Adrenal gland (tissue), 12 donors: ENCODE measurements around the gene TSPO. TPM values are rescaled to one million over a fixed set of nuclear protein-coding genes. Genes with fewer than 3 reads are reported as not detected.

Experiments used
- DNase-seq, 7 donors: peaks; one replicate each; pipeline ENCODE4 v3.0.0-alpha.2; 2019 to 2020
- H3K27ac ChIP-seq, 5 donors: fragments of 200-600 bp; sonication (generic) in 4 of 5; 1 replicate in 3 of 5; 2 replicates in 2 of 5; pipeline versions ENCODE4 v1.5.1 to v1.8.0; 2016 to 2020; ENCODE audit warnings: mild to moderate bottlenecking in 1 of 5
- H3K27me3 ChIP-seq: fragments of 200-600 bp; 2 replicates; pipeline ENCODE4 v1.8.0; 2021
- H3K36me3 ChIP-seq, 2 donors: fragments of 200-600 bp; replicated peaks in 1 of 2; 1 replicate in 1 of 2; 2 replicates in 1 of 2; pipeline versions ENCODE4 v1.5.1 to v1.8.0; 2018 to 2022
- H3K4me1 ChIP-seq, 2 donors: fragments of 200-600 bp; replicated peaks in 1 of 2; 1 replicate in 1 of 2; 2 replicates in 1 of 2; pipeline versions ENCODE4 v1.5.1 to v1.8.0; 2018 to 2021
- H3K4me3 ChIP-seq, 4 donors: fragments of 200-600 bp; sonication (generic) in 3 of 4; one replicate each; pipeline ENCODE4 v1.5.1; 2016 to 2018
- H3K9me3 ChIP-seq, 3 donors: fragments of 200-600 bp; sonication (generic) in 1 of 3; replicated peaks in 1 of 3; 1 replicate in 2 of 3; 2 replicates in 1 of 3; pipeline versions ENCODE4 v1.5.1 to v1.8.0; 2016 to 2021
- POLR2A ChIP-seq, 2 donors: fragments of 450-650 bp; IDR thresholded peaks; one replicate each; pipeline ENCODE4 v1.6.1; 2017; ENCODE audit warnings: antibody characterized with exemption in 2 of 2, mild to moderate bottlenecking in 2 of 2, moderate library complexity in 1 of 2
- WGBS, 4 donors: extraction: QIAGEN DNeasy Blood & Tissue Kit in 2 of 4; methylation state at CpG; one replicate each; pipeline versions ENCODE4 v1.1.5 to v1.1.7; 2013 to 2017; 5-methylcytosine and 5-hydroxymethylcytosine counted together
- intact Hi-C, 2 donors: fragments of 100-400 bp; cut with DNase I; formaldehyde crosslinking; loops; one replicate each; pipeline versions ENCODE4 v1.14.1 to v1.15.0; 2022 to 2023
- polyA plus RNA-seq, 3 donors: library from polyadenylated mRNA; stranded (reverse); fragments of 200-250 nt in 2 of 3; fragments of 350-450 nt in 1 of 3; fragmentation: Illumina TruSeq in 1 of 3; extraction: RNeasy Lipid Tissue Mini Kit (QIAGEN cat#74804) in 1 of 3; gene quantifications; one replicate each; pipeline ENCODE4 v1.2.3, GENCODE V29; 2013 to 2014
- total RNA-seq, 9 donors: library from RNA; depleted of rRNA in 4 of 9; stranded (reverse); fragments of >200 nt in 4 of 9; fragments of 120-200 nt in 1 of 9; fragmentation: NEBNext Ultra II Directional in 1 of 9; extraction: Animal tissue kit (Norgen Biotek cat#: 25700) in 1 of 9; gene quantifications; one replicate each; pipeline versions ENCODE4 v1.1.0 to v1.2.4, GENCODE V29; 2013 to 2023
- TF ChIP-seq, protein P1 (sequence below), 6 experiments: fragments of 450-650 bp in 4 of 6; fragments of 200-600 bp in 2 of 6; sonication (generic) in 1 of 6; IDR thresholded peaks; 1 replicate in 5 of 6; 2 replicates in 1 of 6; pipeline versions ENCODE4 v1.5.1 to v1.8.0; 2016 to 2021; ENCODE audit warnings: antibody characterized with exemption in 6 of 6, mild to moderate bottlenecking in 2 of 6, moderate library complexity in 1 of 6
- donor health status: healthy with polysubstance abuse.
- donor health status: Bipolar disorder and iron deficiency.
- donor health status: DM: yes; HTN: yes; CAD: no.
- donor health status: DM: no; HTN: no; CAD: no.
- donor health status: DM: no; HTN: no; CAD: no.
- donor health status: DM: yes; HTN: yes; CAD: no.

The TSPO gene
- total and polyA plus RNA-seq, 12 donors = 7.8 to 881 (median 229) TPM

DNA sequence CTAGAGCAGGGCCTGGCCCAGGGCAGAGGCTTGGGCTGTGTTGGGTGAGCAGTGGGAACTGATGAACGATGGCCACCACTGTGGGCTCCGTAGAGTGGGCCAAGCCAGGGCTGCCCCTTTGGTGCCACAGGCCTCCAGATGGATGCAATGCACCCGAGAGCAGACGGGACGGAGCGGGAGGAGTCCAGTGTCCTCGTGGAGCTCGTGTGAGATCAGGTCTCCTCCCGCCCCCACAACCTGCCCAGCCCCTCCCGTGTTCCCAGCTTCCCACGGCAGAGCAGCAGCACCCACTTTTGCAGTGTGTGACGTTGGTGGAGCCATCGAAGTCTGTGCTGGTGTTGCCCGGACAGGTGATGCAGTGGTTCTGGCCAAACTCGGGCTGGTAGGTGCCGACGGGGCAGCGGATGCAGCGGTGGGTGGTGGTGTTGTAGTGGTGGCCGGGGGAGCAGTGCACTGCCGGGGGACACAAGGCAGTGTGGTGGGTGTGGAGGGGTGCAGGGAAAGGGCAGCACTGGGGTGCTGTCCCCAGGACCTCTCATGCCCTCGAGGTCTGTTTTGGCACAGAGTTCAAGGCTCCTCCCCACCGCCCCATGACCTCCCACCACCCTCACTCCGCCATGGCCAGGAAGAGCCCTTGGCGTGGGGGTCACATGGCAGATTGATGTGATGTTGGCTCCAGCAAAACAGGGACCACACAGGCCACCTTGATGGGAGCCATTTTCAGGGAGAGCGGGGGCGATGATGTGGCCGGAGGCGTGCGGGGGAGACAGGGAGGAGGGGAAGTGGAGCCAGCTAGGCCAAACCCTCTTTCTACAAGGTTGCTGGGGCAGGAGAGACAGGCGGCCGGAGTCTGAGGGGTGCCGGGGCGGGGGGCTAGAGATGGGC lies 59.5 kb downstream of the TSPO start:
- DNase-seq = no peak
- H3K4me1 ChIP-seq = no peaks in the 10 kb centered on the region
- H3K27me3 ChIP-seq = no peaks in the 10 kb centered on the region
- intact Hi-C loops = no loop called here
- WGBS, 4 donors = 89 to 94% (median 91%) methylated on average over 27 to 34 of the region's 34 CpGs
- TF ChIP-seq, protein P1, sequence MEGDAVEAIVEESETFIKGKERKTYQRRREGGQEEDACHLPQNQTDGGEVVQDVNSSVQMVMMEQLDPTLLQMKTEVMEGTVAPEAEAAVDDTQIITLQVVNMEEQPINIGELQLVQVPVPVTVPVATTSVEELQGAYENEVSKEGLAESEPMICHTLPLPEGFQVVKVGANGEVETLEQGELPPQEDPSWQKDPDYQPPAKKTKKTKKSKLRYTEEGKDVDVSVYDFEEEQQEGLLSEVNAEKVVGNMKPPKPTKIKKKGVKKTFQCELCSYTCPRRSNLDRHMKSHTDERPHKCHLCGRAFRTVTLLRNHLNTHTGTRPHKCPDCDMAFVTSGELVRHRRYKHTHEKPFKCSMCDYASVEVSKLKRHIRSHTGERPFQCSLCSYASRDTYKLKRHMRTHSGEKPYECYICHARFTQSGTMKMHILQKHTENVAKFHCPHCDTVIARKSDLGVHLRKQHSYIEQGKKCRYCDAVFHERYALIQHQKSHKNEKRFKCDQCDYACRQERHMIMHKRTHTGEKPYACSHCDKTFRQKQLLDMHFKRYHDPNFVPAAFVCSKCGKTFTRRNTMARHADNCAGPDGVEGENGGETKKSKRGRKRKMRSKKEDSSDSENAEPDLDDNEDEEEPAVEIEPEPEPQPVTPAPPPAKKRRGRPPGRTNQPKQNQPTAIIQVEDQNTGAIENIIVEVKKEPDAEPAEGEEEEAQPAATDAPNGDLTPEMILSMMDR (IDR thresholded peaks at IDR 0.05) = no peak
- no peak for TF ChIP-seq POLR2A (IDR thresholded peaks at IDR 0.05)
- no peaks in the 10 kb centered on the region for H3K9me3 ChIP-seq
- H3K27ac ChIP-seq = no peak overlapping the region
- no peaks in the 10 kb centered on the region for H3K36me3 ChIP-seq
- H3K4me3 ChIP-seq = no peak overlapping the region

DNA sequence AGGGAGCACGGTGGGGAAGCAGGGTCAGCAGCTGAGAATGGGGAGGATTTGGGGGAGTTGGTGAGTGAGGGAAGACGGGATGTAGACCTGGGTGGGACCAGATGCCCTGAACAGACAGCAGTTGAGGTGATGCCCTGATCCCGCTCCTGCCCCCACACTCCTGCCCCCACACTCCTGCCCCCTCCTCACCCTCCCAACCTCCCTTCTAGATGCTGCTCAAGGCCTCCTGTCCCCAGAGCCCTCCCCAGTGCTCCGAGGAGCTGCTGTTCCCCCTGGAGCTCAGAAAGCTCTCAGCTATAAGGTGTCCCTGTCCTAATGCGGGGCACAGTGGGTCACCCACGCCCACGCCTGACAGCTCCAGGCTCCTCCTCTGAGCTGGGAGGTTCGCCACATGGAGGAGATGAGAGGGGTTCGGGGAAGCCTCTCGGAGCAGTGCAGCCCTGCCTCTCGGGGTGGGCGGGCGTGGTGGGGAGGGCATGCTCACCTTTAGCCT lies 60.6 kb downstream of the TSPO start:
- no peak for DNase-seq
- no peaks in the 10 kb centered on the region for H3K9me3 ChIP-seq
- intact Hi-C loops = no loop called here
- 87 to 100% (median 91%) methylated on average over 2 to 13 of the region's 13 CpGs for WGBS, 4 donors
- no peaks in the 10 kb centered on the region for H3K4me1 ChIP-seq
- H3K36me3 ChIP-seq = no peaks in the 10 kb centered on the region
- TF ChIP-seq POLR2A (IDR thresholded peaks at IDR 0.05) = no peak
- TF ChIP-seq, protein P1 (IDR thresholded peaks at IDR 0.05) = no peak
- H3K4me3 ChIP-seq = no peak overlapping the region
- no peak overlapping the region for H3K27ac ChIP-seq
- no peaks in the 10 kb centered on the region for H3K27me3 ChIP-seq

DNA sequence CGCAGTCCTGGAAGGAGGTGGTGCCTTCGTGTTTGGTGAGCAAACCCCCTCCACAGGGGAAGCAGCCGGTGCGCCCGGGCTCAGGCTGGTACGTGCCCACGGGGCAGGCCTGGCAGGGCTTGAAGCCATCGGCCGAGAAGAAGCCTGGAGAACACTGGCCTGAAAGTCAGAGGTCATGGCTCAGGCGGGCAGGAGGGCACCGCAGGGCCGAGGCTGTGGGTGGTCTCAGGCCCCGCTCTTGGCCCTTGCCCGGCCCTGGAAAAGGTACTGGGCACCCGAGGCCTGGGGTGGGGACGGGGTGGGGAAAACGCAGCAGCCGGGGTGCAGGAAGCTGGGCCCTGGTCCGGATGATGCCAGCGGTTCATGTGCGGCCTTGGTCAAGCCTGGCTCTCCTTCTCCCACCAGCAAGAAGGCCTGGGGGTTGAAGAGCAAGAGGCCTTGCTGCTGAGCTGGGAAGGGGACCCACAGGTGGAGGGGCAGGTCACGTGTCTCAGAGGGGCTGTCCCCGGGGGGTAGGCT lies 61.1 kb downstream of the TSPO start:
- WGBS, 4 donors = 85 to 94% (median 92%) methylated on average over 2 to 23 of the region's 23 CpGs
- H3K27ac ChIP-seq = no peak overlapping the region

More for the DNA sequence above, 61.1 kb downstream of the TSPO start:
- Histone ChIP-seq H3K36me3 (no peaks in the 10 kb centered on the region), H3K9me3 (no peaks in the 10 kb centered on the region), H3K4me3 (no peak overlapping the region), H3K4me1 (no peaks in the 10 kb centered on the region), H3K27me3 (no peaks in the 10 kb centered on the region)
- TF ChIP-seq, protein P1 (IDR thresholded peaks at IDR 0.05) = no peak
- no peak for TF ChIP-seq POLR2A (IDR thresholded peaks at IDR 0.05)
- intact Hi-C loops = no loop called here
- no peak for DNase-seq

Other genes with a start within 250 kb of the TSPO start
- gene PACSIN2, start 136.4 kb upstream of the TSPO start, total RNA-seq = 100 to 1,000 TPM in 6 of 9 donors, 10 to 100 TPM in 3; 77.9 to 186 (median 123) TPM
- gene PACSIN2, start 136.4 kb upstream of the TSPO start, polyA plus RNA-seq = 100 to 1,000 TPM in 1 of 3 donors, 10 to 100 TPM in 2; 29.8 to 152 (median 36.5) TPM
- gene TTLL1, start 62.2 kb upstream of the TSPO start, total RNA-seq = 10 to 100 TPM in 3 of 9 donors, 1 to 10 TPM in 6; 5.8 to 14.1 (median 8.5) TPM
- 10 to 100 TPM in 1 of 3 donors, 1 to 10 TPM in 2; 5.0 to 12.9 (median 7.0) TPM for gene TTLL1, start 62.2 kb upstream of the TSPO start, polyA plus RNA-seq
- gene BIK, start 40.8 kb upstream of the TSPO start, total RNA-seq = 1 to 10 TPM; 1.7 to 7.4 (median 2.9) TPM
- gene BIK, start 40.8 kb upstream of the TSPO start, polyA plus RNA-seq = 1 to 10 TPM in 2 of 3 donors, not detected in 1; 3.1 to 3.4 TPM
- 10 to 100 TPM; 23.1 to 92.9 (median 28.6) TPM for gene MCAT, start 8.2 kb upstream of the TSPO start, total RNA-seq
- gene MCAT, start 8.2 kb upstream of the TSPO start, polyA plus RNA-seq = 10 to 100 TPM; 16.9 to 28.2 (median 19.5) TPM
- 10 to 100 TPM; 36.5 to 85.2 (median 67.2) TPM for gene TTLL12, start 35.6 kb downstream of the TSPO start, total RNA-seq
- 10 to 100 TPM; 22.6 to 40.0 (median 22.8) TPM for gene TTLL12, start 35.6 kb downstream of the TSPO start, polyA plus RNA-seq
- gene SCUBE1, start 191.8 kb downstream of the TSPO start, total RNA-seq = 10 to 100 TPM in 6 of 9 donors, 1 to 10 TPM in 3; 1.4 to 34.0 (median 11.2) TPM
- 1 to 10 TPM; 2.7 to 5.3 (median 4.2) TPM for gene SCUBE1, start 191.8 kb downstream of the TSPO start, polyA plus RNA-seq